Right lobe of liver (tissue), 4 donors: ENCODE measurements around the gene SNTB2.
"Not testable (repeated sequence)": the region's sequence is repeated elsewhere in the genome, so short reads cannot be mapped to it uniquely, and the experiment has no call there.

Experiments
- CTCF ChIP-seq, 4 donors: fragments of 200-600 bp in 3 of 4; fragments of 450-650 bp in 1 of 4; IDR thresholded peaks; one replicate each; pipeline versions ENCODE4 v1.5.1 to v1.8.0; 2016 to 2022; ENCODE audit warnings: antibody characterized with exemption in 4 of 4, mild to moderate bottlenecking in 2 of 4
- POLR2A ChIP-seq: fragments of 450-650 bp; IDR thresholded peaks from one replicate; pipeline ENCODE4 v1.6.1; 2017; ENCODE audit warnings: antibody characterized with exemption, mild to moderate bottlenecking
- donor health status: DM: no; HTN: no; CAD: no.
- donor health status: DM: no; HTN: no; CAD: no.
- donor health status: DM: no; HTN: yes; CAD: no.

GRCh38 chr16:69259428-69259764, 72.4 kb downstream of the SNTB2 start:
- TF ChIP-seq CTCF (IDR thresholded peaks at IDR 0.05); POLR2A: not testable (repeated sequence)
